ENCODE measurements around the gene ZNF827.

- TF ChIP-seq REST (IDR thresholded peaks at IDR 0.05; ENCODE audit: borderline replicate concordance) (no peak), CTCF (IDR thresholded peaks at IDR 0.05; ENCODE audit: poor library complexity, severe bottlenecking) (no peak), SMC3 (conservative IDR thresholded peaks at IDR 0.05; ENCODE audit: poor library complexity) (no peak), POLR2AphosphoS5 (IDR thresholded peaks at IDR 0.05) (no peak), EZH2 (IDR thresholded peaks at IDR 0.05; ENCODE audit: borderline replicate concordance, insufficient read depth, low read length, poor library complexity, severe bottlenecking) (no peak), MXI1 (conservative IDR thresholded peaks at IDR 0.05; ENCODE audit: poor library complexity, severe bottlenecking) (no peak)
These were observed 29.3 kb downstream of the ZNF827 start for GRCh38 chr4:145909281-145909715.

All from neural cell (in vitro differentiated cells).